EH (cell line): Measurements from ENCODE around the gene SLC38A9.

Experiments
- DNase-seq: peaks from one replicate; pipeline ENCODE4 v3.0.0-alpha.2; 2015; ENCODE audit warnings: low read depth

SLC38A9 gene

GRCh38 chr5:55649963-55650362, 62.2 kb downstream of the SLC38A9 start:
- DNase-seq = no peak

DNA sequence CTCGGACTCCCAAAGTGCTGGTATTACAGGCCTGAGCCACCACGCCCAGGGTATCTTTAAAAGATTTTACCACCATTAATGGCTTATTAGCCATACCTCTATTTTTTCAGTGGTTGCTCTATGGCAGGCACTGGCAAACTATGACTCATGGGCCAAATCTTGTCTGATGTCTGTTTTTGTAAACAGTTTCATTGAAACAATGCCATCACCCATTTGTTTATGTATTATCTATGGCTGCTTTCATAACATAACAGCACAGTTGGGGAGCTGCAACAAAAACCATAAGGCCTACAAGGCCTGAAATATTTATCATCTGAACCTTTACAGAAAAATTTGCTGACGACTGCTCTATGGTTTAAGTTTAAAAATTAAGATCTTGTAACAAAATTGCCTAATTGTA, 66.8 kb downstream of the SLC38A9 start:
- peak; percentile 51 for DNase-seq

DNA sequence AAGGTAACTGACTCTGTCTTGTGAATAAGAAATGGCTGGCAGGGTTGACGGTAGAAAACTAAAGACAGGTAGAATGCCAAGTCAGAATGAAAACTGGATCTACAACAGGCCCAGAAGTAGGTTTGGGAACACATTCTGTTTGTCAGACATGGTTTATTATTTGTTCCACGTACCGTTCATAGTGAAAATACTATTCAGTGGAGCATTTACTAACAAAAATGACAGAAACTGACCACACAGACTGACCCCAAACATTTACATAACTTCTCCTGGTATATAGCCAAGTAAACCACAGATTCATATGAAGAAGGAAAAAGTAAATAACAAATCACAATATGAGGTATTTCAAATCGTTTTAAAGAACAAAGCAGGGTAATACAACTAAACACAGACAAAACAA, 73.7 kb downstream of the SLC38A9 start:
- DNase-seq = no peak

DNA sequence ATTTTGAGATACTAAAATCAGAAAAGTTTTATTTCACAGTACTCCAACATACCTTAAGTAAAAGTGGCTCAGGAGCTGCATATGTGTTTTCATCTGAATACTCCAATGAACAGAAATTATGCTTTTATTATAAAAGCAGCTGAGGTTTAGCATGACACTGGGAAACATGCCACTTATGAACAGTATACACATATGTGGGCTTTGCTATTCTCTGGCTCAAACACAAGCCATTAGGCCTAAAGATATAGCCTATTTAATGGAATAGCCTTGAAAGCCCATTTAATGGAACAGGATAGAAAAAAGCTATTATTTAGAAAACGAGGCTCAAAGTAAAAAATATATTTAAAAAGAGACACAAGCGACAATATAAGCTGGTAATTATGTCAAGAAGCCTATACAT, 74.1 kb downstream of the SLC38A9 start:
- DNase-seq = no peak

DNA sequence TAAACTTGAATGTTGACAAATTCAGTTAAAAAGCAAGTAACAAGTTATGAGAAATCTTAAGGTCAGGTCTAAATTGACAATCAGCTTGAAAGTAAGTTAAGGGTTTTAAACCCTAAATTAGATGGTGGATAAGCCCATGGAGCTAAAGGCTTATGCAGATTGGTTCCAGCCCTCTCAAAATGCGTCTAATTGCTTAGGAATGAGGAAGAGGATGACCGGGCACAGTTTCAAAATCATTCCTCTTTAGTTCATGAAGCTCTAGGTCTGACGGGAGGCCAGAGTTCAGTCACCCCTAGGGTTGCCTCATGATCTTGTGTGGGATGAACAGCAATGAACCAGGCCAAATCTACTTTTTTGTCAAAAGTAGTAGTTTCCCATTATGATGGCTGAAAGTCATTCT, 75.4 kb downstream of the SLC38A9 start:
- peak; percentile 67 for DNase-seq

GRCh38 chr5:55636177-55636576, 75.9 kb downstream of the SLC38A9 start:
- no peak for DNase-seq

- DNase-seq = peak; percentile 18
Observed at GRCh38 chr5:55634866-55635265, 77.3 kb downstream of the SLC38A9 start.

GRCh38 chr5:55634209-55634805, 77.8 kb downstream of the SLC38A9 start:
- DNase-seq = peak; percentile 38

GRCh38 chr5:55633574-55634208, 78.4 kb downstream of the SLC38A9 start:
- peak; percentile 70 for DNase-seq

GRCh38 chr5:55629815-55630214, 82.3 kb downstream of the SLC38A9 start:
- no peak for DNase-seq

DNA sequence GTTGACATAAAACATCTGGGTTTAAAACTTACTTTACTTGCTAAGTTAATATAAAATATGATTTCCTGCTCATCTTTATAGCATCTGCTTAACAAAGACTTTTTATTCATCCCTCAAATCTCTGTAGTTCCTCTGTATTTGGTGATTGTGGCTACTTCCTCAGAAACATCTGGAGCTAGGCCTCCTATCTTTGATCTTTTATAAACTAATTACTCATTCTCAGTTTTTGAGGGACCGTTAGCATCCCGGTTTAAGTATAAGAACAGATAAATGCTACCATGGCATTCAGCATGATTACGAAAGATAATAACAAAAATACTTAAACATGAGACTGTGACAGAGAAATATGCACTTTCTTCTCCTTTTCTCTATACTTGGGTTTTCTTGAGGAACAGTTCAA, 85.3 kb downstream of the SLC38A9 start:
- peak; percentile 53 for DNase-seq

DNA sequence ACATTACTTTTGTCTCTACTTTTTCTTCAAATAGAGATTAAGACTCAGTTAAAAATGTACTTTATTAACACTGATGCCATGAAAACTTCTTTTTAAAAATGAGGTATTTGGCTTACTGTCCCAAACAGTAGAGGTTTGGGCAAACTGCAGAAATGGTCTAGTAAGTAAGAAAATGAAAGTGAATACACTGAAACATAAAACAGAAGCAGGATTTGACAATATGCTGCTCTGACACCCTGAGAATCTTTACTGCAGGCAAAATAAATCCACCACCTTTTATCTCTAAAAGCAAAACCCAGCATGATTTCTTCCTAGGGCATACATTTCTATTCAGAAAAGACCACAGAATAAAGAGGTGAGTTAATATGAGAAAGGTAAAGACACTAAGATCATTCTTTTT, 86.2 kb downstream of the SLC38A9 start:
- DNase-seq = no peak

GRCh38 chr5:55625589-55625909, 86.6 kb downstream of the SLC38A9 start:
- DNase-seq = no peak

GRCh38 chr5:55624841-55625588, 87.1 kb downstream of the SLC38A9 start:
- DNase-seq = no peak

DNA sequence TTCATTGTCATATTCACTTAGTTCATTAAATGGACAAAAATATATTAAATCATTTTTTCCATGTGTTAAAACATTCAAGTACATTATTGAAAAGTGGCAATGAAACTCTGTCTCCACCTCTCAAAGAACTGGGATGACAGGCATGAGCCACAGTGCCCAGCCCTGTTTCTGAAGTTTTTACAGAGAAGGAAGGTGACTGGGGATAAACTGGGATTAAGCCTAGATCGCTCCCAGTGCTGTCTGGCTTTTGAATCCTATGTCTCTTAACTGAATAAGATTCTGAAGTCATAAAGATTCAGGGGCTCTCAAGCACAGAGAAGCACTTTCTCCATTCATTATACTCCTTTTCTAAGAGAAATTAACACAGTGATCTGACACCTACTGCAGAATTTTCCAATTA, 88.3 kb downstream of the SLC38A9 start:
- no peak for DNase-seq

DNA sequence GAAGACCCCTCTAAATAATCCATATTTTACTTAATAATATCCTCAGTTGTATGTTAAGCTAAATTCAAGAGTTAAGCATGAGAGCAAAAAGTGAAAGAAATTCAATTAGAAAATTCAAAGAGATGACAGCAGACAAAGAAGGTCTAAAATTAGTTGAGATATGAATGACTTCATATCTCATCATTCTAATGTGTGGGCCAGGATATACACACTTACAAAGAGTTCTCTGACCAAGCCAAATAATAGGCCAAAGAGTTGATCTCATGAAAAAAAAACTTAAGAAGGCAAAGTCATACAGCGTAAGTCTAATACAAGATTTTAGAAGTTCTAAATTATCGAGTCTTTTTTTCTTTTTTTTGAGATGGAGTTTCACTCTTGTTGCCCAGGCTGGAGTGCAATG, 89.7 kb downstream of the SLC38A9 start:
- DNase-seq = no peak

GRCh38 chr5:55621229-55621628, 90.9 kb downstream of the SLC38A9 start:
- no peak for DNase-seq

- no peak for DNase-seq
Observed at GRCh38 chr5:55620766-55621160, 91.4 kb downstream of the SLC38A9 start.

DNA sequence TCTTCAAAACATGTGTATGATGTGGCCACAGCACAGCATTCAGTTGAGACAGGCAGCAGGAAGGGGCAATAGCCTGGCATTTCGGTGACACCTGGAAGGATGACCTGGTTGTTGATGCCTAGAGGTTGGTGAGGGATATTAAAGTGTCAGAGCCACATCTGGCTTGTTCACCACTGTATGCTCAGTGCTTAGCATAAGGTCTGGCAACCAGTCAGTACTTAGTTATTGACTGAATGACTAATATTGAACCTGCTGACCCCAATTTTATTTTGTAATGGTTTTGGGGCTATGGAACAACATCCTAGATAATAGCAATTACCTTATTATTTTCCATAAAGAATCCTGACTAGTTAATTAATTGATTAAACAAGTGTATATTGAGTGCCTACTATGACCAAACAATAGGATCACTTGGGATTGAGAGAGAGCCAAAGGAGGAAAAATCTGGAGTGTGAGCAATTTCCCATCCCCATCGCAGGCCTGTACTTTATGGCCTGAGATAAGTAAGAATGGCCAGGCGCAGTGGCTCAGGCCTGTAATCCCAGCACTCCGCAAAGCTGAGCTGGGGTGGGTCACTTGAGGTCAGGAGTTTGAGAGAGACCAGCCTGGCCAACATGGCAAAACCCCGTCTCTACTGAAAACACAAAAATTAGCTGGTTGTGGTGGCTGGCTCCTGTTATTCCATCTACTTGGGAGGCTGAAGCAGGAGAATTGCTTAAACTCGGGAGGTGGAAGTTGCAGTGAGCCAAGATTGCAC, 91.9 kb downstream of the SLC38A9 start:
- DNase-seq = no peak

DNA sequence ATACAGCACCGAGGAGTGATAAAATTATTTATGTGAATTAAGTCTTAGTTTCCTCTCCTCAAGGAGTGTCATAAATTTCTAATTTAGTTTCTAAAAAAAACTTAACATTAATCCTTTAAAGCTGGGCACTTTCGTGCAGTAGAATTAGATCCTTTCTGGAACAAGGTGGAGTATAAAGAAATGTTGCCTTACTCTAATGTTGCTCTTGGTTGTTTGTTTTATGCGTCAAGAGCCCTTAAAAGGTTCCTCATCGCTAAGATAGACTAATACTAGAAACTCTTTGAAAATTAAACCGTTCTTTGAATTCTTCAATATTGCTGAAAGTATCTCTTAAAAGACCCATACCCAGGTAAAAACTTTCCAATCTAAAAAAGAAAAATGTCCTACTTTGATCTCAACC, 93.8 kb downstream of the SLC38A9 start:
- no peak for DNase-seq

DNA sequence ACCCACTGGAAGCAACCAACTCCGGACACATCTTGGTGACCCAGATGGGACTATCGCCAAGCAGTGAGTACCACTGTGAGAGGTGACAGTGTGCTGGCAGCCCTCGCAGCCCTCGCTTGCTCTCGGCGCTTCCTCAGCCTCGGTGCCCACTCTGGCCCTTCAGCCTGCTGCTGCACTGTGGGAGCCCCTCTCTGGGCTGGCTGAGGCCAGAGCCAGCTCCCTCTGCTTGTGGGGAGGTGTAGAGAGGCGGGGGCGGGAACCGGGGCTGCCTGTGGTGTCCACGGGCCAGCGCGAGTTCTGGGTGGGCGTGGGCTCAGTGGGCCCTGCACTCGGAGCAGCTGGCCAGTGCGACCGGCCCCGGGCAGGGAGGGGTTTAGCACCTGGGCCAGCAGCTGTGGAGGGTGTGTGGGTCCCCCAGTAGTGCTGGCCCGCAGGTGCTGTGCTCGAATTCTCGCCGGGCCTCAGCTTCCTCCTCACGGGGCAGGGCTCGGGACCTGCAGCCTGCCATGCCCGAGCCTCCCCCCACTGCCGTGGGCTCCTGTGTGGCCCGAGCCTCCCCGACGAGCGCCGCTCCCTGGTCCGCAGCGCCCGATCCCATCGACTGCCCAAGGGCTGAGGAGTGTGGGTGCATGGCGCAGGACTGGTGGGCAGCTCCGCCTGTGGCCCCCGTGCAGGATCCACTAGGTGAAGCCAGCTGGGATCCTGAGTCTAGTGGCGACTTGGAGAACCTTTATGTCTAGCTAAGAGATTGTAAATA, 98.8 kb downstream of the SLC38A9 start:
- DNase-seq = no peak

- DNase-seq = no peak
Observed at GRCh38 chr5:55610542-55610941, 101.6 kb downstream of the SLC38A9 start.
